Endodermal cell (in vitro differentiated cells): ENCODE data around the gene SHROOM4. TPM values are rescaled to one million over a fixed set of nuclear protein-coding genes. Genes with fewer than 3 reads are reported as not detected.

ENCODE experiments used
- DNase-seq: peaks from one replicate; pipeline ENCODE4 v3.0.0-alpha.2; 2017
- H3K27ac ChIP-seq: 2 replicates; pipeline ENCODE4 v1.5.1; 2013; ENCODE audit warnings: mild to moderate bottlenecking, low read depth, low read length, moderate library complexity
- H3K27me3 ChIP-seq: 2 replicates; pipeline ENCODE4 v1.6.1; 2013; ENCODE audit warnings: mild to moderate bottlenecking, low read length, moderate library complexity; ENCODE audit not compliant: insufficient read depth, control insufficient read depth, poor library complexity, severe bottlenecking
- H3K36me3 ChIP-seq: 2 replicates; pipeline ENCODE4 v1.7.0; 2013; ENCODE audit warnings: mild to moderate bottlenecking, low read length, moderate library complexity; ENCODE audit not compliant: control insufficient read depth, insufficient read depth
- H3K4me1 ChIP-seq: one replicate; pipeline ENCODE4 v1.7.0; 2013; ENCODE audit warnings: low read length; ENCODE audit not compliant: control insufficient read depth, insufficient read depth
- H3K4me3 ChIP-seq: 2 replicates; pipeline ENCODE4 v1.5.1; 2013; ENCODE audit warnings: mild to moderate bottlenecking, low read length, moderate library complexity
- H3K9ac ChIP-seq: 2 replicates; pipeline ENCODE4 v1.6.1; 2013; ENCODE audit warnings: mild to moderate bottlenecking, low read length, moderate library complexity; ENCODE audit not compliant: poor library complexity, severe bottlenecking; ENCODE audit errors: extremely low read depth
- H3K9me3 ChIP-seq: 2 replicates; pipeline ENCODE4 v1.6.1; 2013; ENCODE audit warnings: mild to moderate bottlenecking, low read length, moderate library complexity; ENCODE audit not compliant: control insufficient read depth
- H3K27ac Mint-ChIP-seq: 2 replicates; pipeline ENCODE4 v1.8.0; 2020; ENCODE audit warnings: mixed read lengths
- H3K27me3 Mint-ChIP-seq: 2 replicates; pipeline ENCODE4 v1.8.0; 2021; ENCODE audit warnings: mild to moderate bottlenecking, mixed read lengths; ENCODE audit not compliant: insufficient read depth
- H3K36me3 Mint-ChIP-seq: 2 replicates; pipeline ENCODE4 v1.8.0; 2020; ENCODE audit warnings: low read depth, mixed read lengths
- H3K4me1 Mint-ChIP-seq: 2 replicates; pipeline ENCODE4 v1.8.0; 2020; ENCODE audit warnings: mixed read lengths
- H3K4me3 Mint-ChIP-seq: 2 replicates; pipeline ENCODE4 v1.8.0; 2020; ENCODE audit warnings: mild to moderate bottlenecking, moderate library complexity, mixed read lengths
- H3K9me3 Mint-ChIP-seq: 2 replicates; pipeline ENCODE4 v1.8.0; 2020; ENCODE audit warnings: mild to moderate bottlenecking, mixed read lengths
- CTCF ChIP-seq: fragments of 200-600 bp; sonication (generic); conservative IDR thresholded peaks from 2 replicates; pipeline ENCODE4 v1.5.0; 2021; ENCODE audit warnings: antibody characterized with exemption, mild to moderate bottlenecking
- WGBS, 2 experiments: methylation state at CpG; one replicate each; pipeline versions ENCODE4 v1.1.5 to v1.1.7; 2013; ENCODE audit warnings: missing lambda C conversion rate in 2 of 2, mixed read lengths in 1 of 2; ENCODE audit not compliant: insufficient coverage in 1 of 2, insufficient read length in 1 of 2; 5-methylcytosine and 5-hydroxymethylcytosine counted together
- total RNA-seq, 2 donors: library from RNA; stranded (reverse); fragmentation: NEBNext Ultra II Directional in 1 of 2; extraction: Animal tissue kit (Norgen Biotek cat#: 25700) in 1 of 2; gene quantifications; 2 replicates in 1 of 2; 3 replicates in 1 of 2; pipeline ENCODE4 v1.2.1, GENCODE V29; 2021

The SHROOM4 gene
- total RNA-seq, 2 donors from 2014 or later = 17.7 to 20.5 TPM

GRCh38 chrX:50638123-50638522 is 175.9 kb downstream of the SHROOM4 start:
- no peak overlapping the region for H3K27ac Mint-ChIP-seq
- peaks cover 48% of the 10 kb centered on the region for H3K9me3 Mint-ChIP-seq
- Histone ChIP-seq H3K9me3 (no peaks in the 10 kb centered on the region), H3K36me3 (peaks cover 6% of the 10 kb centered on the region), H3K4me1 (no peaks in the 10 kb centered on the region), H3K27me3 (no peaks in the 10 kb centered on the region), H3K9ac (no peak overlapping the region), H3K4me3 (no peak overlapping the region), H3K27ac (no peak overlapping the region)
- no peaks in the 10 kb centered on the region for H3K27me3 Mint-ChIP-seq
- peaks cover 11% of the 10 kb centered on the region for H3K36me3 Mint-ChIP-seq
- DNase-seq = no peak
- no peak overlapping the region for H3K4me3 Mint-ChIP-seq
- peaks cover 16% of the 10 kb centered on the region for H3K4me1 Mint-ChIP-seq
- no peak for TF ChIP-seq CTCF
- WGBS, 2 experiments = 93% methylated on average over 2 of the region's 3 CpGs; no CpG with 5 or more reads in 1 of the 2 experiments

GRCh38 chrX:50635817-50636365 is 178.1 kb downstream of the SHROOM4 start:
- Histone ChIP-seq H3K4me3 (no peak overlapping the region), H3K27me3 (no peaks in the 10 kb centered on the region), H3K36me3 (peaks cover 6% of the 10 kb centered on the region), H3K9ac (no peak overlapping the region), H3K27ac (no peak overlapping the region), H3K4me1 (no peaks in the 10 kb centered on the region), H3K9me3 (no peaks in the 10 kb centered on the region)
- Mint-ChIP-seq H3K27me3 (no peaks in the 10 kb centered on the region), H3K27ac (no peak overlapping the region), H3K9me3 (peaks cover 40% of the 10 kb centered on the region), H3K4me1 (peaks cover 16% of the 10 kb centered on the region), H3K4me3 (no peak overlapping the region), H3K36me3 (peaks cover 16% of the 10 kb centered on the region)
- no peak for DNase-seq
- no peak for TF ChIP-seq CTCF
- WGBS, 2 experiments = 91 to 100% methylated on average over 1 to 4 of the region's 4 CpGs

- no peaks in the 10 kb centered on the region for H3K9me3 ChIP-seq
- H3K27me3 Mint-ChIP-seq = no peaks in the 10 kb centered on the region
- no peak overlapping the region for H3K4me3 Mint-ChIP-seq
- peaks cover 37% of the 10 kb centered on the region for H3K9me3 Mint-ChIP-seq
- DNase-seq = no peak
- H3K27ac Mint-ChIP-seq = no peak overlapping the region
- H3K9ac ChIP-seq = no peak overlapping the region
- peaks cover 16% of the 10 kb centered on the region for H3K4me1 Mint-ChIP-seq
- H3K4me1 ChIP-seq = no peaks in the 10 kb centered on the region
- no peaks in the 10 kb centered on the region for H3K27me3 ChIP-seq
- no peak for TF ChIP-seq CTCF
- H3K36me3 ChIP-seq = peaks cover 6% of the 10 kb centered on the region
- H3K4me3 ChIP-seq = no peak overlapping the region
- peaks cover 16% of the 10 kb centered on the region for H3K36me3 Mint-ChIP-seq
- 95 to 100% methylated on average over 3 to 9 of the region's 9 CpGs for WGBS, 2 experiments
- H3K27ac ChIP-seq = no peak overlapping the region
These were observed 178.8 kb downstream of the SHROOM4 start for GRCh38 chrX:50635162-50635561.
